Measurements from ENCODE around the gene SLC25A23.

GRCh38 chr19:6423499-6424194, 35.9 kb downstream of the SLC25A23 start:
- no peak for TF ChIP-seq EZH2phosphoT487 (IDR thresholded peaks at IDR 0.05; ENCODE audit: unreplicated experiment)
- TF ChIP-seq, protein P1, sequence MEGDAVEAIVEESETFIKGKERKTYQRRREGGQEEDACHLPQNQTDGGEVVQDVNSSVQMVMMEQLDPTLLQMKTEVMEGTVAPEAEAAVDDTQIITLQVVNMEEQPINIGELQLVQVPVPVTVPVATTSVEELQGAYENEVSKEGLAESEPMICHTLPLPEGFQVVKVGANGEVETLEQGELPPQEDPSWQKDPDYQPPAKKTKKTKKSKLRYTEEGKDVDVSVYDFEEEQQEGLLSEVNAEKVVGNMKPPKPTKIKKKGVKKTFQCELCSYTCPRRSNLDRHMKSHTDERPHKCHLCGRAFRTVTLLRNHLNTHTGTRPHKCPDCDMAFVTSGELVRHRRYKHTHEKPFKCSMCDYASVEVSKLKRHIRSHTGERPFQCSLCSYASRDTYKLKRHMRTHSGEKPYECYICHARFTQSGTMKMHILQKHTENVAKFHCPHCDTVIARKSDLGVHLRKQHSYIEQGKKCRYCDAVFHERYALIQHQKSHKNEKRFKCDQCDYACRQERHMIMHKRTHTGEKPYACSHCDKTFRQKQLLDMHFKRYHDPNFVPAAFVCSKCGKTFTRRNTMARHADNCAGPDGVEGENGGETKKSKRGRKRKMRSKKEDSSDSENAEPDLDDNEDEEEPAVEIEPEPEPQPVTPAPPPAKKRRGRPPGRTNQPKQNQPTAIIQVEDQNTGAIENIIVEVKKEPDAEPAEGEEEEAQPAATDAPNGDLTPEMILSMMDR (conservative IDR thresholded peaks at IDR 0.05; ENCODE audit: low read depth in 2 of 2): no peak
- TF ChIP-seq EZH2 (IDR thresholded peaks at IDR 0.05; ENCODE audit: low read depth, unreplicated experiment): no peak
- TF ChIP-seq POLR2AphosphoS5 (IDR thresholded peaks at IDR 0.05; ENCODE audit: low read depth): no peak
- no peak for TF ChIP-seq ZNF331 (CRISPR knock-in tag; IDR thresholded peaks at IDR 0.05; ENCODE audit: low read depth)
- TF ChIP-seq NANOG (IDR thresholded peaks at IDR 0.05; ENCODE audit: borderline replicate concordance): no peak
- no peak for TF ChIP-seq REST (IDR thresholded peaks at IDR 0.05; ENCODE audit: unreplicated experiment)
- TF ChIP-seq ZNF114 (CRISPR knock-in tag; IDR thresholded peaks at IDR 0.05): no peak
- no peak for TF ChIP-seq CREB1 (CRISPR knock-in tag; IDR thresholded peaks at IDR 0.05; ENCODE audit: low read depth)
- TF ChIP-seq JUNB (IDR thresholded peaks at IDR 0.05; ENCODE audit: unreplicated experiment): no peak
- TF ChIP-seq ETS1 (IDR thresholded peaks at IDR 0.05): no peak
- no peak for TF ChIP-seq STAT1 (IDR thresholded peaks at IDR 0.05; ENCODE audit: unreplicated experiment)
